H4 (cell line): ENCODE measurements around the gene ASCC1. TPM values are rescaled to one million over a fixed set of nuclear protein-coding genes. Genes with fewer than 3 reads are reported as not detected.
"Not testable (repeated sequence)": the region's sequence is repeated elsewhere in the genome, so short reads cannot be mapped to it uniquely, and the experiment has no call there.

ENCODE experiments used
- DNase-seq: peaks from one replicate; pipeline ENCODE4 v3.0.0-alpha.2; 2015; ENCODE audit warnings: low spot score
- total RNA-seq: library from RNA; depleted of rRNA; stranded (reverse); fragments of >200 nt; shearing (Covaris generic); gene quantifications from 2 replicates; pipeline ENCODE4 v1.2.3, GENCODE V29; 2014

The ASCC1 gene
- total RNA-seq, 1 experiment from 2014 or later, result 51.5 TPM

GRCh38 chr10:72170263-72170662 is 45.8 kb downstream of the ASCC1 start:
- no peak for DNase-seq

- no peak for DNase-seq
Observed at GRCh38 chr10:72167118-72167517, 49.0 kb downstream of the ASCC1 start.

- peak; percentile 61 for DNase-seq
Observed at GRCh38 chr10:72164617-72165016, 51.5 kb downstream of the ASCC1 start.

- peak; percentile 46 for DNase-seq
Observed at GRCh38 chr10:72162978-72163377, 53.1 kb downstream of the ASCC1 start.

- no peak for DNase-seq
Observed at GRCh38 chr10:72158176-72158575, 57.9 kb downstream of the ASCC1 start.

GRCh38 chr10:72156223-72156622 is 59.9 kb downstream of the ASCC1 start:
- DNase-seq, result no peak

- DNase-seq, result no peak
Observed at GRCh38 chr10:72152286-72152685, 63.8 kb downstream of the ASCC1 start.

- not testable (repeated sequence) for DNase-seq
Observed at GRCh38 chr10:72150746-72151478, 65.2 kb downstream of the ASCC1 start.

- DNase-seq, result not testable (repeated sequence)
Observed at GRCh38 chr10:72147324-72147584, 68.8 kb downstream of the ASCC1 start.

- DNase-seq, result no peak
Observed at GRCh38 chr10:72146559-72147323, 69.3 kb downstream of the ASCC1 start.

GRCh38 chr10:72146071-72146470 is 70.0 kb downstream of the ASCC1 start:
- no peak for DNase-seq

- no peak for DNase-seq
Observed at GRCh38 chr10:72145657-72146056, 70.4 kb downstream of the ASCC1 start.

GRCh38 chr10:72140850-72141249 is 75.2 kb downstream of the ASCC1 start:
- no peak for DNase-seq

- DNase-seq, result no peak
Observed at GRCh38 chr10:72140174-72140573, 75.9 kb downstream of the ASCC1 start.

- DNase-seq, result no peak
Observed at GRCh38 chr10:72137583-72137982, 78.5 kb downstream of the ASCC1 start.

GRCh38 chr10:72136225-72136624 is 79.9 kb downstream of the ASCC1 start:
- not testable (repeated sequence) for DNase-seq

- no peak for DNase-seq
Observed at GRCh38 chr10:72134785-72135767, 81.0 kb downstream of the ASCC1 start.

GRCh38 chr10:72133517-72133916 is 82.6 kb downstream of the ASCC1 start:
- DNase-seq, result no peak

GRCh38 chr10:72132854-72133253 is 83.2 kb downstream of the ASCC1 start:
- DNase-seq, result no peak

- no peak for DNase-seq
Observed at GRCh38 chr10:72127571-72127970, 88.5 kb downstream of the ASCC1 start.

- DNase-seq, result no peak
Observed at GRCh38 chr10:72126872-72127232, 89.2 kb downstream of the ASCC1 start.

- DNase-seq, result peak; percentile 46
Observed at GRCh38 chr10:72126184-72126871, 89.7 kb downstream of the ASCC1 start.
